Right atrium auricular region (tissue), 2 donors: ENCODE measurements around the gene DOK1. TPM values are rescaled to one million over a fixed set of nuclear protein-coding genes. Genes with fewer than 3 reads are reported as not detected.
A peak's percentile ranks its signal among the peaks of the same experiment; 100 is the strongest.

ENCODE experiments used
- DNase-seq: peaks from one replicate; pipeline ENCODE4 v3.0.0-alpha.2; 2019; ENCODE audit warnings: low spot score
- H3K27ac ChIP-seq, 2 donors: fragments of 200-600 bp; sonication (generic); 1 replicate in 1 of 2; 2 replicates in 1 of 2; pipeline ENCODE4 v1.5.1; 2016 to 2019
- H3K27me3 ChIP-seq, 2 donors: fragments of 200-600 bp; sonication (generic); one replicate each; pipeline versions ENCODE4 v1.5.1 to v1.6.0; 2017 to 2019
- H3K36me3 ChIP-seq: fragments of 200-600 bp; sonication (generic); one replicate; pipeline ENCODE4 v1.5.1; 2016
- H3K4me1 ChIP-seq, 2 donors: fragments of 200-600 bp; sonication (generic); one replicate each; pipeline versions ENCODE4 v1.5.1 to v1.6.0; 2017 to 2019
- H3K4me3 ChIP-seq, 2 donors: fragments of 200-600 bp; sonication (generic); 1 replicate in 1 of 2; 2 replicates in 1 of 2; pipeline ENCODE4 v1.5.1; 2017 to 2019; ENCODE audit warnings: mild to moderate bottlenecking in 1 of 2, moderate library complexity in 1 of 2
- H3K9me3 ChIP-seq, 2 donors: fragments of 200-600 bp; sonication (generic); one replicate each; pipeline ENCODE4 v1.5.1; 2019
- CTCF ChIP-seq, 2 donors: fragments of 200-600 bp; sonication (generic); IDR thresholded peaks; one replicate each; pipeline ENCODE4 v1.5.1; 2019; ENCODE audit warnings: antibody characterized with exemption in 2 of 2
- total RNA-seq, 2 donors: library from RNA; depleted of rRNA; stranded (reverse); fragments of >200 nt; gene quantifications; one replicate each; pipeline ENCODE4 v1.1.0, GENCODE V29; 2016

The DOK1 gene
- total RNA-seq, 2 donors from 2014 or later, result 4.9 to 10.3 TPM

DNA sequence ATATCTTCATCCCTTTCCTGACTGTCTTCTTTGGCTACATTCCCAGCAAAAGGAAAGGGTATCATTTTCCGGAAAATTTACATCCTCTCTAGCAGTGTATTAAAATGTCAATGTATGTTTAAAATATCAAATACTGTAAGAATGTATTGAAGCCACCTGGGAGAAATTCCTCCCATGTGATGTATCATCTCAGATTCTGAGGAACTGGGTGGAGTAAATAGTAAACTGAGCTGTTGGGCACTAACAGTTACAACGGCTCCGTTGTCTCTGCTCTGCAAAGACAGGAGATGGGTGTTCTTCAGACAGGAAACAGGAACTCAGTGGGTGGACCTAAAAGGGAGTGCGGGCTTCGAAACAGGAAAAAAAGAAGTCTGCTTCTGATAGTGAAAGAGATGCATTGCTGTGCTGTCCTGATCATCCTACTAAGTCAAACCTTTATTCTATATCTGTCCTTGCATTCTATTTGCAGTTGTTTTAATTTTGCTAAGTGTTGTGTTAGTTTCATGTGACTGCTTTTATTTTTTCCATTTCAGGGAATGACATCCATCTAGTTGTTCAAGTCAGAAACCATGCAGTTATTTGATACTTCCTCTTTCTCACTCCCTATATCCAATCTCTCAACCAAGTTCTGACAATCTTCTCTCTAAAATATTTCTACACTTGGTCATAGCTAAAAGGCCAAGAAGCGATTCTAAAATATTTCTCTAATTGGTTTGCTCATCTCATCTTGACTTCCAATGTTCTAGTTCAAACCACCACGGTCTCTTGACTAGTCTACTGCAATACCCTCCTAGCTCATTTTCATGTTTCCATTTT, 19.4 kb downstream of the DOK1 start:
- Histone ChIP-seq H3K36me3 (no peaks in the 10 kb centered on the region), H3K27me3 (no peaks in the 10 kb centered on the region), H3K9me3 (no peaks in the 10 kb centered on the region), H3K4me3 (no peak overlapping the region), H3K4me1 (peaks cover 0 to 20% of the 10 kb centered on the region in 2 donors), H3K27ac (no peak overlapping the region)
- TF ChIP-seq CTCF (IDR thresholded peaks at IDR 0.05), result no peak
- no peak for DNase-seq

GRCh38 chr2:74575320-74575719, 20.8 kb downstream of the DOK1 start:
- Histone ChIP-seq H3K36me3 (no peaks in the 10 kb centered on the region), H3K4me3 (no peak overlapping the region), H3K4me1 (peaks cover 0 to 20% of the 10 kb centered on the region in 2 donors), H3K27ac (no peak overlapping the region), H3K27me3 (no peaks in the 10 kb centered on the region), H3K9me3 (no peaks in the 10 kb centered on the region)
- no peak for TF ChIP-seq CTCF (IDR thresholded peaks at IDR 0.05)
- no peak for DNase-seq

- no peak for TF ChIP-seq CTCF (IDR thresholded peaks at IDR 0.05)
- Histone ChIP-seq H3K4me1 (peaks cover 0 to 20% of the 10 kb centered on the region in 2 donors), H3K27ac (no peak overlapping the region), H3K9me3 (no peaks in the 10 kb centered on the region), H3K4me3 (no peak overlapping the region), H3K36me3 (no peaks in the 10 kb centered on the region), H3K27me3 (no peaks in the 10 kb centered on the region)
- no peak for DNase-seq
Observed at GRCh38 chr2:74576211-74576862, 21.8 kb downstream of the DOK1 start.

DNA sequence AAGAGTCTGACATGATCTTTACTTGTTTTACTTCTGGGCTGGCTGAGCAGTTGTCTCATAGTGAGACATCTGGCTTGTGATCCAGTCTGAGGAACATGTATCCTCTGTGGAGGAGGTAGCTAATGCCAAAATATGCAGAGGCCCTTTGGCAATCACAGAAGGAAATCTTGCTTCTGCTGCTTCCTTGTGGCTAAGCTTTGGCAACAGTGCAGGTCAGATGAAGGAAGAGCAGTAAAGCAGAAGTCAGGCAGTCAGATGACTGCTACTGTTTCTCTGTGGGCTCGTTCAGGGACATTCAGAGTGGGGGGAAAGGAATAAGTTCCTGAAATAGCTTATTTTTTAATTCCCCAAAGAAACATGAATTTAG, 22.3 kb downstream of the DOK1 start:
- H3K27ac ChIP-seq, result no peak overlapping the region

DNA sequence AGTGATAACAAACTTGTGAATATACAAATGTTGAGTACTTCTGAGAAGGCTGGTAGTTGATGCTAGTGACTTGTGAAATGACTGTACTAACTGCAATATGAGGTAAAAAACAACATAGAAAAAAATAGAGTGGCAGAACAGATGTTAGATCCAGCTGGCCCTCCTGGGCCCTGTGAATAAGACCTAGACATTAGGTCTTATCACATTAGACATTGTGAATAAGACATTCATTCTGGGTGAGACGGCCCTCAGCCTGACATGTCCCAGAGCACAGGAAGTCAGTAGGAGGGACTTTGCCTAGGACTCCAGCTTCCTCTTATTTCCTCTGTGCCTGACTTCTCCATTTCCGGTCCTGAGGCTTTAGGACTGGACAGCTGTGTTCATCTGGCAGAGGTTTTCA, 22.9 kb downstream of the DOK1 start:
- Histone ChIP-seq H3K27me3 (no peaks in the 10 kb centered on the region), H3K9me3 (no peaks in the 10 kb centered on the region), H3K4me3 (no peak overlapping the region), H3K27ac (peak overlapping the region in 1 of 2 donors; percentile 41), H3K4me1 (peaks cover 0 to 20% of the 10 kb centered on the region in 2 donors), H3K36me3 (no peaks in the 10 kb centered on the region)
- no peak for TF ChIP-seq CTCF (IDR thresholded peaks at IDR 0.05)
- no peak for DNase-seq

More for the DNA sequence above, 22.3 kb downstream of the DOK1 start:
- no peaks in the 10 kb centered on the region for H3K9me3 ChIP-seq
- DNase-seq, result no peak
- no peaks in the 10 kb centered on the region for H3K36me3 ChIP-seq
- TF ChIP-seq CTCF (IDR thresholded peaks at IDR 0.05), result no peak
- H3K4me1 ChIP-seq, result peaks cover 0 to 20% of the 10 kb centered on the region in 2 donors
- H3K4me3 ChIP-seq, result no peak overlapping the region
- H3K27me3 ChIP-seq, result no peaks in the 10 kb centered on the region
